HEK293 (cell line): ENCODE data around the gene BLTP3A.
"Not testable (repeated sequence)": the region's sequence is repeated elsewhere in the genome, so short reads cannot be mapped to it uniquely, and the experiment has no call there.

Experiments
- CTCF ChIA-PET: fragments of 350-600 bp; formaldehyde crosslinking; extraction: SDS; loops from one replicate; lab custom pipeline; 2021; ENCODE audit warnings: antibody characterized with exemption; lab: Yijun Ruan, JAX
- POLR2A ChIA-PET: fragments of 300-600 bp; formaldehyde crosslinking; extraction: SDS; loops from one replicate; lab custom pipeline; 2020; ENCODE audit warnings: antibody characterized with exemption, inconsistent platforms; lab: Yijun Ruan, JAX
- H3K27ac ChIP-seq: fragments of 200-500 bp; sonication (Bioruptor generic); 2 replicates; pipeline ENCODE4 v1.5.1; 2014; ENCODE audit warnings: low read depth, low read length, control low read depth, inconsistent platforms; ENCODE audit errors: extremely low read depth
- H3K36me3 ChIP-seq, 2 experiments: fragments of 200-500 bp in 1 of 2; sonication (Bioruptor generic) in 1 of 2; 1 replicate in 1 of 2; 2 replicates in 1 of 2; pipeline ENCODE4 v1.5.1; 2014 to 2017; ENCODE audit warnings: inconsistent platforms in 2 of 2, low read length in 2 of 2; ENCODE audit not compliant: control insufficient read depth in 2 of 2, insufficient read depth in 1 of 2
- H3K4me1 ChIP-seq: fragments of 200-500 bp; sonication (Bioruptor generic); 2 replicates; pipeline ENCODE4 v1.5.1; 2014; ENCODE audit warnings: mild to moderate bottlenecking, low read length, inconsistent platforms; ENCODE audit not compliant: control insufficient read depth, insufficient read depth
- H3K4me3 ChIP-seq: 2 replicates; pipeline ENCODE4 v1.5.1; 2011; ENCODE audit warnings: low read depth, mild to moderate bottlenecking, control low read depth, low read length, moderate library complexity
- H3K9me3 ChIP-seq: fragments of 200-500 bp; sonication (Bioruptor generic); 2 replicates; pipeline ENCODE4 v1.5.1; 2014; ENCODE audit warnings: low read depth, low read length, inconsistent platforms; ENCODE audit not compliant: control insufficient read depth, insufficient read depth
- BCL11A ChIP-seq: fragments of 450-650 bp; formaldehyde crosslinking; IDR thresholded peaks from 2 replicates; pipeline ENCODE4 v1.5.1; 2016; ENCODE audit warnings: low read depth, missing biosample characterization, missing genetic modification characterization
- OSR2 ChIP-seq: fragments of 450-650 bp; formaldehyde crosslinking; IDR thresholded peaks from 2 replicates; pipeline ENCODE4 v1.5.1; 2016; ENCODE audit warnings: missing biosample characterization, missing genetic modification characterization
- PRDM1 ChIP-seq: fragments of 450-650 bp; formaldehyde crosslinking; IDR thresholded peaks from 2 replicates; pipeline ENCODE4; 2016; ENCODE audit warnings: missing biosample characterization, missing genetic modification characterization
- SP7 ChIP-seq: fragments of 450-650 bp; formaldehyde crosslinking; IDR thresholded peaks from 2 replicates; pipeline ENCODE4 v1.5.1; 2016; ENCODE audit warnings: missing biosample characterization, missing genetic modification characterization
- WT1 ChIP-seq: fragments of 450-650 bp; formaldehyde crosslinking; IDR thresholded peaks from 2 replicates; pipeline ENCODE4 v1.5.1; 2016; ENCODE audit warnings: missing biosample characterization, missing genetic modification characterization
- ZBTB11 ChIP-seq: fragments of 450-650 bp; formaldehyde crosslinking; conservative IDR thresholded peaks from 2 replicates; pipeline ENCODE4 v1.5.1; 2016; ENCODE audit warnings: low read depth, missing biosample characterization, missing genetic modification characterization
- ZBTB17 ChIP-seq: fragments of 450-650 bp; formaldehyde crosslinking; IDR thresholded peaks from 2 replicates; pipeline ENCODE4 v1.5.1; 2016; ENCODE audit warnings: missing biosample characterization, missing genetic modification characterization
- ZEB2 ChIP-seq: fragments of 450-650 bp; formaldehyde crosslinking; IDR thresholded peaks from 2 replicates; pipeline ENCODE4 v1.5.1; 2016; ENCODE audit warnings: missing biosample characterization, missing genetic modification characterization
- ZNF121 ChIP-seq: fragments of 450-650 bp; formaldehyde crosslinking; IDR thresholded peaks from 2 replicates; pipeline ENCODE4 v1.5.1; 2016; ENCODE audit warnings: missing biosample characterization, missing genetic modification characterization
- ZNF629 ChIP-seq: fragments of 450-650 bp; formaldehyde crosslinking; IDR thresholded peaks from 2 replicates; pipeline ENCODE4 v1.5.1; 2017; ENCODE audit warnings: missing biosample characterization, missing genetic modification characterization
- ZNF664 ChIP-seq: fragments of 450-650 bp; formaldehyde crosslinking; IDR thresholded peaks from 2 replicates; pipeline ENCODE4 v1.5.1; 2016; ENCODE audit warnings: missing biosample characterization, missing genetic modification characterization
- ZNF670 ChIP-seq: fragments of 450-650 bp; formaldehyde crosslinking; IDR thresholded peaks from 2 replicates; pipeline ENCODE4 v1.5.1; 2016; ENCODE audit warnings: missing biosample characterization, missing genetic modification characterization, low read depth
- TF ChIP-seq, protein P1 (sequence below): fragments of 450-650 bp; formaldehyde crosslinking; IDR thresholded peaks from 2 replicates; pipeline ENCODE4 v1.5.1; 2016; ENCODE audit warnings: missing biosample characterization, missing genetic modification characterization
- TF ChIP-seq, protein P2 (sequence below): fragments of 450-650 bp; formaldehyde crosslinking; IDR thresholded peaks from 2 replicates; pipeline ENCODE4 v1.5.1; 2016; ENCODE audit warnings: missing biosample characterization, missing genetic modification characterization
- TF ChIP-seq, protein P3 (sequence below): IDR thresholded peaks from 2 replicates; pipeline ENCODE4 v1.6.1; 2011; ENCODE audit warnings: mild to moderate bottlenecking, low read depth, low read length, borderline replicate concordance

BLTP3A gene

GRCh38 chr6:34806738-34807453 lies 15.0 kb downstream of the BLTP3A start:
- ChIA-PET CTCF (no interaction called here), POLR2A (interaction anchor here (1.0 kb wide), 1 partner anchor 14 kb away, joined by 3 read pairs; no protein-coding TSS in a partner anchor)
- Histone ChIP-seq H3K4me3 (no peak overlapping the region), H3K27ac (no peak overlapping the region), H3K36me3 (no peaks in the 10 kb centered on the region; a peak in 1 of 3 replicates), H3K9me3 (no peaks in the 10 kb centered on the region), H3K4me1 (peaks cover 12% of the 10 kb centered on the region)
- TF ChIP-seq ZBTB17 (peak; percentile 95), ZNF670 (tag by site-specific recombination) (no peak)

DNA sequence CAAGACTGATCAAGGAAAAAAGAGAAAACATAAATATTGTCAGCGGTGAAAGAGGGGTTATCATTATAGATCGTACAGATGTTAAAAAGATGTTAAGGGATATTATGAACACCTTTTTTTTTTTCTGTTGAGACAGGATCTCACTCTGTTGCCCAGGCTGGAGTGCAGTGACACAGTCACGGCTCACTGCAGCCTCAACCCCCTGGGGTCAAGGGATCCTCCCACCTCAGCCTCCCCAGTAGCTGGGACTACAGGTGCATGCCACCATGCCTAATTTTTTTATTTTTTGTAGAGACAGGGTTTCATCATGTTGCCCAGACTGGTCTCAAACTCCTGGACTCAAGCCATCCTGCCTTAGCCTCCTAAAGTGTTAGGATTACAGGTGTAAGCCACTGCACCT lies 16.6 kb downstream of the BLTP3A start:
- H3K4me3 ChIP-seq, H3K9me3 ChIP-seq, H3K36me3 ChIP-seq, H3K27ac ChIP-seq: not testable (repeated sequence)
- POLR2A ChIA-PET: interaction anchor here (0.7 kb wide), 1 partner anchor 422 kb away, joined by 3 read pairs; no protein-coding TSS in a partner anchor
- TF ChIP-seq ZNF121 (tag by site-specific recombination) (peak; percentile 58), WT1 (tag by site-specific recombination) (peak; percentile 20; the same call in 1 of the 2 replicates)
- CTCF ChIA-PET: interaction anchor here (0.7 kb wide), 1 partner anchor 80 kb away, joined by 3 read pairs; no protein-coding TSS in a partner anchor
- H3K4me1 ChIP-seq: peaks cover 12% of the 10 kb centered on the region

DNA sequence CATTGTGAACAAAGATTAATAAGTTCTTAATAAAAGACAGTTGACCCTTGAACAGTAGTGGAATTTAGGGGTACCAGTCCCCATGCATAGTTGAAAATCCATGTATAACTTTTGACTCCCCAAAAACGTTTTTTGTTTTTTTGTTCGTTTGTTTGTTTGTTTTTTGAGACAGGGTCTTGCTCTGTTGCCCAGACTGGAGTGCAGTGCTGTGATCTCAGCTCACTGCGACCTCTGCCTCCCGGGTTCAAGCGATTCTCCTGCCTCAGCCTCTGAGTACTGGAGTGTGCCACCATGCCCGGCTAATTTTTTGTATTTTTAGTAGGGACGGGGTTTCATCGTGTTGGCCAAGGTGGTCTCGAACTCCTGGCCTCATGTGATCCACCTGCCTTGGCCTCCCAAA lies 17.5 kb downstream of the BLTP3A start:
- peak; percentile 82 for TF ChIP-seq ZNF121 (tag by site-specific recombination)
- TF ChIP-seq, protein P1, sequence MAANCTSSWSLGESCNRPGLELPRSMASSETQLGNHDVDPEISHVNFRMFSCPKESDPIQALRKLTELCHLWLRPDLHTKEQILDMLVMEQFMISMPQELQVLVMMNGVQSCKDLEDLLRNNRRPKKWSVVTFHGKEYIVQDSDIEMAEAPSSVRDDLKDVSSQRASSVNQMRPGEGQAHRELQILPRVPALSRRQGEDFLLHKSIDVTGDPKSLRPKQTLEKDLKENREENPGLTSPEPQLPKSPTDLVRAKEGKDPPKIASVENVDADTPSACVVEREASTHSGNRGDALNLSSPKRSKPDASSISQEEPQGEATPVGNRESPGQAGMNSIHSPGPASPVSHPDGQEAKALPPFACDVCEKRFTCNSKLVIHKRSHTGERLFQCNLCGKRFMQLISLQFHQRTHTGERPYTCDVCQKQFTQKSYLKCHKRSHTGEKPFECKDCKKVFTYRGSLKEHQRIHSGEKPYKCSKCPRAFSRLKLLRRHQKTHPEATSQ (tag by site-specific recombination): peak; percentile 44; the same call in 1 of the 2 replicates
- TF ChIP-seq, all 188 proteins: peak for 2; not testable (repeated sequence) for 186
- H3K9me3 ChIP-seq, H3K27ac ChIP-seq, POLR2A ChIA-PET, H3K36me3 ChIP-seq, H3K4me3 ChIP-seq: not testable (repeated sequence)
- CTCF ChIA-PET: interaction anchor here (0.7 kb wide), 1 partner anchor 79 kb away, joined by 3 read pairs; no protein-coding TSS in a partner anchor
- H3K4me1 ChIP-seq: peaks cover 12% of the 10 kb centered on the region

DNA sequence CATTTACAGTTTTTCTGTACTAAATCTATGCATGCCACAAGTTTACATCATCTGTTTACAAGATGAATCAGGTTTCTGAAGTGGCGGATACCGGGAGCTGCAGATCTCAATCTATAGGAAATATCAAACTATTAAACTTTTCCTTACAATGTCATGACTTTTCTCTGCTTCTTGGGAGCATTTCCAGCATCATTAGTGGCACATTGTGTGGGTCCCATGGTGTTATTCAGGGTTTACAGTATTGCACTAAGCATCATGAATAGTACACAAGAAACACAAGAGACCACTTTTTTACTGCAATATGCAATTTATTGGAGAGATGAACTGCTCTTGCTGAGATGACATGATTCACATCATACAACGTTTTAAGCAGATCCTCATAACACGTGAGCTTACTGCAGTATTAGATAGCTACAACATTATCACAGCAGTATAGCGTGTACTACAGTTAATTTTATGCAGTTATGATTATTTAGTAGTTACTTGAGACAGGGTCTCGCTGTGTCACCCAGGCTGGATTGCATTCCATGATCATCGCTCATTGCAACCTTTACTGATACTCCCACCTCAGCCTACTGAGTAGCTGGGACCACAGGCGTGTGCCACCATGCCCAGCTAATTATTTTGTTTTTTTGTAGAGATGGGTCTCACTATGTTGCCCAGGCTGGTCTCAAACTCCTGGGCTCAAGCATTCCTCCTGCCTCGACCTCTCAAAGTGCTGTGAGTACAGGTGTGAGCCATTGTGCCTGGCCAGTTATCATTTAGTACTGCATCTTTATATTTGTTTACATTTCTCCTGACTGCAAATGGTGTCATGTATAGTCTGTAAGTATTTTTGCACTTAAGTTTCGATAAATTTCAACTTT lies 18.4 kb downstream of the BLTP3A start:
- Histone ChIP-seq H3K36me3 (no peaks in the 10 kb centered on the region; a peak in 1 of 3 replicates), H3K9me3 (no peaks in the 10 kb centered on the region), H3K27ac (no peak overlapping the region), H3K4me3 (no peak overlapping the region), H3K4me1 (peaks cover 12% of the 10 kb centered on the region)
- ChIA-PET CTCF (interaction anchor here (1.0 kb wide), 1 partner anchor 18 kb away, joined by 3 read pairs; the partner anchor contains the start of gene BLTP3A), POLR2A (no interaction called here)
- TF ChIP-seq OSR2 (tag by site-specific recombination): peak; percentile 84
- TF ChIP-seq ZNF121 (tag by site-specific recombination): peak; percentile 97
- TF ChIP-seq, protein P2, sequence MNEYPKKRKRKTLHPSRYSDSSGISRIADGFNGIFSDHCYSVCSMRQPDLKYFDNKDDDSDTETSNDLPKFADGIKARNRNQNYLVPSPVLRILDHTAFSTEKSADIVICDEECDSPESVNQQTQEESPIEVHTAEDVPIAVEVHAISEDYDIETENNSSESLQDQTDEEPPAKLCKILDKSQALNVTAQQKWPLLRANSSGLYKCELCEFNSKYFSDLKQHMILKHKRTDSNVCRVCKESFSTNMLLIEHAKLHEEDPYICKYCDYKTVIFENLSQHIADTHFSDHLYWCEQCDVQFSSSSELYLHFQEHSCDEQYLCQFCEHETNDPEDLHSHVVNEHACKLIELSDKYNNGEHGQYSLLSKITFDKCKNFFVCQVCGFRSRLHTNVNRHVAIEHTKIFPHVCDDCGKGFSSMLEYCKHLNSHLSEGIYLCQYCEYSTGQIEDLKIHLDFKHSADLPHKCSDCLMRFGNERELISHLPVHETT (tag by site-specific recombination): peak; percentile 60; the same call in 1 of the 2 replicates
- TF ChIP-seq ZEB2 (tag by site-specific recombination): peak; percentile 22
- no peak for TF ChIP-seq ZBTB11
- TF ChIP-seq SP7 (tag by site-specific recombination): peak; percentile 72
- TF ChIP-seq, protein P3, sequence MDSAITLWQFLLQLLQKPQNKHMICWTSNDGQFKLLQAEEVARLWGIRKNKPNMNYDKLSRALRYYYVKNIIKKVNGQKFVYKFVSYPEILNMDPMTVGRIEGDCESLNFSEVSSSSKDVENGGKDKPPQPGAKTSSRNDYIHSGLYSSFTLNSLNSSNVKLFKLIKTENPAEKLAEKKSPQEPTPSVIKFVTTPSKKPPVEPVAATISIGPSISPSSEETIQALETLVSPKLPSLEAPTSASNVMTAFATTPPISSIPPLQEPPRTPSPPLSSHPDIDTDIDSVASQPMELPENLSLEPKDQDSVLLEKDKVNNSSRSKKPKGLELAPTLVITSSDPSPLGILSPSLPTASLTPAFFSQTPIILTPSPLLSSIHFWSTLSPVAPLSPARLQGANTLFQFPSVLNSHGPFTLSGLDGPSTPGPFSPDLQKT: no peak
- TF ChIP-seq BCL11A: peak; percentile 59; the same call in 1 of the 2 replicates
- no peak for TF ChIP-seq PRDM1 (tag by site-specific recombination)
- peak; percentile 29; the same call in 1 of the 2 replicates for TF ChIP-seq ZNF664
- peak; percentile 72; the same call in 1 of the 2 replicates for TF ChIP-seq ZNF629 (tag by site-specific recombination)
